Measurements from ENCODE around the gene FILIP1L.

Gene FILIP1L

DNA sequence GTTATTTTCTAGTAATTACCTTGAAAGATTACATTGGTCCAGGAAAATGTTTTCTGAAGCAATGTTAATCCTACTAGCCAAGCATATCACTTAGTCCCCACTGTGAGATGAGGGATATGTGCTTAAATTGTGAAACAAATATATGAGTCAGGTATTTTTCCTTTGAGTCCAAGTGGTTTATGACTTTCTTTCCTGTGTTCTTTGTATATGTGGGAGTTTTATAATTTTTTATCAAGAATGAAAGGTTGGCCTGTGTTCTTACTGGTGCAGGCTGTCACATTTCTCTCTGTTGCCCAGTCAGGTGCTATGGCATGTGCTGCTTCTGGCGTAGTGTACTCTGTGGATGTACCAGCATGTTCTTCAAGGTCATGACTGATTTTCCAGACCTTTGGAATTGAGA, 149.2 kb downstream of the FILIP1L start:
- Histone ChIP-seq H2BK5ac (ENCODE audit: low read depth, low read length, poor library complexity) (no peak overlapping the region), H3K4ac (ENCODE audit: low read depth, low read length) (no peak overlapping the region), H3K79me2 (ENCODE audit: control insufficient read depth, insufficient read depth, low read length, poor library complexity) (no peaks in the 10 kb centered on the region), H3K9me3 (ENCODE audit: insufficient read depth, low read depth, low read length) (no peaks in the 10 kb centered on the region), H4K8ac (ENCODE audit: low read depth, low read length) (no peak overlapping the region), H2AK5ac (ENCODE audit: low read length) (no peak overlapping the region), H3K4me3 (ENCODE audit: low read depth, low read length) (no peak overlapping the region), H3K4me2 (ENCODE audit: low read length) (no peak overlapping the region), H3K36me3 (ENCODE audit: control insufficient read depth in 1 of 2, insufficient read depth in 2 of 2, low read length in 2 of 2) (no peaks in the 10 kb centered on the region), H3K4me1 (ENCODE audit: control insufficient read depth in 1 of 2, insufficient read depth in 2 of 2, low read length in 2 of 2) (peaks cover 0 to 3% of the 10 kb centered on the region in 2 experiments), H3K27ac (ENCODE audit: low read depth, low read length) (no peak overlapping the region), H3K23ac (ENCODE audit: low read length) (no peak overlapping the region), H2AFZ (ENCODE audit: insufficient read depth, low read length, poor library complexity) (no peak overlapping the region), H3K14ac (ENCODE audit: low read length) (no peak overlapping the region), H3K9ac (ENCODE audit: low read length) (no peak overlapping the region), H3K18ac (ENCODE audit: low read length) (no peak overlapping the region), H2BK12ac (ENCODE audit: low read length) (no peak overlapping the region), H2BK120ac (ENCODE audit: insufficient read depth, low read length, poor library complexity) (no peak overlapping the region), H3K27me3 (ENCODE audit: insufficient read depth, low read length) (no peaks in the 10 kb centered on the region), H3K79me1 (ENCODE audit: low read length) (no peaks in the 10 kb centered on the region), H4K91ac (ENCODE audit: low read depth, low read length) (no peak overlapping the region), H4K12ac (ENCODE audit: low read depth, low read length) (no peak overlapping the region)
- peak in 1 of 2 donors; percentile 55 for DNase-seq
- WGBS (ENCODE audit: extremely low coverage, insufficient coverage, insufficient read length), result no CpG with 5 or more reads among the region's 1 CpG

DNA sequence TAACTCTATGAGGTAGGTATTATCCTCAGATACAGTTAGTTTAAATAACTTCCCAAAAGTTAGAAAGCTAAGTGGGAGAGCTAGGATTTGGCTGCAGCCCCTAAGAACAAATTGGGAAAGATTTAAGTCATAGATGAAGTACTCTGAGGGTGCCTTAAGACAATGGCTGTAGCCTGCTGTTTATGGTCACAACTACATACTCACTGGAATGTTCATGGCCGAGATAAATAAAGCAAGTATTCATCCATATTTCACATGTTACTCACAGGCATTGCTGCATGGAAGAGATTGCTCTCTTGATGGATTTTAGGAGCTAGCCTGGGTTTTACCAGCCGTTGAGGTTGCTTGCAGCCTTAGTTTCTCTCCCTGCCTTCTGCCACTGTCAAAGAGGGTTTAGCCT, 151.6 kb downstream of the FILIP1L start:
- Histone ChIP-seq H4K91ac (ENCODE audit: low read depth, low read length) (no peak overlapping the region), H3K23ac (ENCODE audit: low read length) (no peak overlapping the region), H3K27me3 (ENCODE audit: insufficient read depth, low read length) (no peaks in the 10 kb centered on the region), H3K79me2 (ENCODE audit: control insufficient read depth, insufficient read depth, low read length, poor library complexity) (peaks cover 2% of the 10 kb centered on the region), H3K36me3 (ENCODE audit: control insufficient read depth in 1 of 2, insufficient read depth in 2 of 2, low read length in 2 of 2) (no peaks in the 10 kb centered on the region), H3K18ac (ENCODE audit: low read length) (no peak overlapping the region), H3K14ac (ENCODE audit: low read length) (no peak overlapping the region), H2BK5ac (ENCODE audit: low read depth, low read length, poor library complexity) (no peak overlapping the region), H4K8ac (ENCODE audit: low read depth, low read length) (no peak overlapping the region), H3K79me1 (ENCODE audit: low read length) (no peaks in the 10 kb centered on the region), H2AK5ac (ENCODE audit: low read length) (no peak overlapping the region), H4K12ac (ENCODE audit: low read depth, low read length) (no peak overlapping the region), H3K4me1 (ENCODE audit: control insufficient read depth in 1 of 2, insufficient read depth in 2 of 2, low read length in 2 of 2) (peaks cover 0 to under 1% of the 10 kb centered on the region in 2 experiments), H3K4me2 (ENCODE audit: low read length) (no peak overlapping the region), H3K4ac (ENCODE audit: low read depth, low read length) (no peak overlapping the region), H3K9ac (ENCODE audit: low read length) (no peak overlapping the region), H2AFZ (ENCODE audit: insufficient read depth, low read length, poor library complexity) (no peak overlapping the region), H3K27ac (ENCODE audit: low read depth, low read length) (no peak overlapping the region), H2BK120ac (ENCODE audit: insufficient read depth, low read length, poor library complexity) (no peak overlapping the region), H3K9me3 (ENCODE audit: insufficient read depth, low read depth, low read length) (no peaks in the 10 kb centered on the region), H3K4me3 (ENCODE audit: low read depth, low read length) (no peak overlapping the region), H2BK12ac (ENCODE audit: low read length) (no peak overlapping the region)
- WGBS (ENCODE audit: extremely low coverage, insufficient coverage, insufficient read length), result no CpG with 5 or more reads among the region's 2 CpGs
- peak; percentile 8 to 72 for DNase-seq

DNA sequence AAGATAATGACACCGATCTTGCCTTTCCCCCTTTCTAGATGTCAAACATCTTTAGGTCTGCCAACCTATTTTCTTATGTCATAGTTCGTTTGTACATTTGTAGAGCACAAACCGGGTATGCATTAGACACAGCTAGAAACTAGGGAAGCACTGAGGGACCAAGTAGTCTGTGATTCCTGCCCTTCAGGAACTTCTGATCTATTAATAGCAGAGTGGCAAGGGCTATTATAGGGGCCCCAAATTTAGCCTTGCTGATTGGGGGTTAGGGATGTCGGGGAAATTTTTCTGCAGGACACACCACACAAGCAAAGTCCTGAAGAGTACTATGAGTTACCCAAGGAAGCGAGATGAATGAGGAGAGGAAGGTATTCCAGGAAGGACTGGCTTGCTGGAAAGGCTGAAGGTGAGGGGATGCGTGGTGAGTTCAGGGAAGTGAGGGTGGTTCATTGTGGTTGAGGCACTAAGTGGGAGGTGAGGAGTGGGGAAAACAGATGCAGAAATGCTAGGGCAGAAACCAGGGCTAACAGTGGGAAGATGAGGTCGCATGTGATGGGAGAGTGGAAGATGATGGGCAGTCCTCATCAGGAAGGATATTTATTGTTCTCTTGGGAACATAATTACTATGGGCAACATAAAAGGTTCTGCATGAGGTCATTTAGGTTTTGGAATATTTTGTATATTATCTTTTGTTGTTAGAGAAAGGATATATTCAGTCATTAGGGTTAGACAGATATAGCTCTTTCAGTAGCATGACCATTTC, 152.4 kb downstream of the FILIP1L start:
- Histone ChIP-seq H3K27ac (ENCODE audit: low read depth, low read length) (no peak overlapping the region), H3K79me1 (ENCODE audit: low read length) (no peaks in the 10 kb centered on the region), H3K18ac (ENCODE audit: low read length) (no peak overlapping the region), H3K4me2 (ENCODE audit: low read length) (no peak overlapping the region), H2AK5ac (ENCODE audit: low read length) (no peak overlapping the region), H3K79me2 (ENCODE audit: control insufficient read depth, insufficient read depth, low read length, poor library complexity) (peaks cover 2% of the 10 kb centered on the region), H3K27me3 (ENCODE audit: insufficient read depth, low read length) (no peaks in the 10 kb centered on the region), H4K12ac (ENCODE audit: low read depth, low read length) (no peak overlapping the region), H3K36me3 (ENCODE audit: control insufficient read depth in 1 of 2, insufficient read depth in 2 of 2, low read length in 2 of 2) (no peaks in the 10 kb centered on the region), H2BK12ac (ENCODE audit: low read length) (no peak overlapping the region), H2BK5ac (ENCODE audit: low read depth, low read length, poor library complexity) (no peak overlapping the region), H3K9ac (ENCODE audit: low read length) (no peak overlapping the region), H3K4ac (ENCODE audit: low read depth, low read length) (no peak overlapping the region), H4K8ac (ENCODE audit: low read depth, low read length) (no peak overlapping the region), H3K9me3 (ENCODE audit: insufficient read depth, low read depth, low read length) (no peaks in the 10 kb centered on the region), H3K23ac (ENCODE audit: low read length) (no peak overlapping the region), H2BK120ac (ENCODE audit: insufficient read depth, low read length, poor library complexity) (no peak overlapping the region), H3K14ac (ENCODE audit: low read length) (no peak overlapping the region), H2AFZ (ENCODE audit: insufficient read depth, low read length, poor library complexity) (no peak overlapping the region), H4K91ac (ENCODE audit: low read depth, low read length) (no peak overlapping the region), H3K4me3 (ENCODE audit: low read depth, low read length) (no peak overlapping the region), H3K4me1 (ENCODE audit: control insufficient read depth in 1 of 2, insufficient read depth in 2 of 2, low read length in 2 of 2) (no peaks in the 10 kb centered on the region)
- DNase-seq, result no peak
- WGBS (ENCODE audit: extremely low coverage, insufficient coverage, insufficient read length), result no CpG with 5 or more reads among the region's 7 CpGs

DNA sequence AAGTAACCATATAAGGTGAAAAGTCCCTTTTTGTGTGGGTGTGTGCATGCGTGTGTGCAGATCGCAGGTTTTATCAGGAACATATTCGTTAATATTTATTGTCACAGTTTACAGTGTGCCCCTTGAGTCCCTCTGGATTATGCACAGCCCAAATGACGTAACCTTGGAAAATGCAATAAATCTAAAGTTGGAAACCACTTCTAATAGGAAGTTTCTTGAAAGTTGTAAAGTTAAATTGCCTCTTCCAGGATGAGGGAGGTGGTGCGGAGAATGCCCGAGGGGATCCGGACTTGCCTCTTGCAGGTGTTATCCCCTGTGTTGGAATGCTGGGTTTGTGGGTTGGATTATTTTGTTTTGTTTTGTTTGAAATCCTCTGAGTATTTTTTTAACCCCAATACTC, 153.4 kb downstream of the FILIP1L start:
- no peak for DNase-seq
- no peak overlapping the region for H3K18ac ChIP-seq (ENCODE audit: low read length)
- peaks cover 2% of the 10 kb centered on the region for H3K79me2 ChIP-seq (ENCODE audit: control insufficient read depth, insufficient read depth, low read length, poor library complexity)
- no peaks in the 10 kb centered on the region for H3K9me3 ChIP-seq (ENCODE audit: insufficient read depth, low read depth, low read length)
- no peak overlapping the region for H3K4ac ChIP-seq (ENCODE audit: low read depth, low read length)
- WGBS (ENCODE audit: extremely low coverage, insufficient coverage, insufficient read length), result no CpG with 5 or more reads among the region's 7 CpGs
- H3K4me1 ChIP-seq (ENCODE audit: control insufficient read depth in 1 of 2, insufficient read depth in 2 of 2, low read length in 2 of 2), result no peaks in the 10 kb centered on the region
- no peak overlapping the region for H2BK5ac ChIP-seq (ENCODE audit: low read depth, low read length, poor library complexity)
- H2AK5ac ChIP-seq (ENCODE audit: low read length), result no peak overlapping the region
- no peak overlapping the region for H2BK120ac ChIP-seq (ENCODE audit: insufficient read depth, low read length, poor library complexity)
- H2BK12ac ChIP-seq (ENCODE audit: low read length), result no peak overlapping the region
- no peaks in the 10 kb centered on the region for H3K79me1 ChIP-seq (ENCODE audit: low read length)
- no peak overlapping the region for H4K12ac ChIP-seq (ENCODE audit: low read depth, low read length)
- no peak overlapping the region for H3K4me3 ChIP-seq (ENCODE audit: low read depth, low read length)
- H3K23ac ChIP-seq (ENCODE audit: low read length), result no peak overlapping the region
- H4K8ac ChIP-seq (ENCODE audit: low read depth, low read length), result no peak overlapping the region
- H3K14ac ChIP-seq (ENCODE audit: low read length), result no peak overlapping the region
- H4K91ac ChIP-seq (ENCODE audit: low read depth, low read length), result no peak overlapping the region
- H3K9ac ChIP-seq (ENCODE audit: low read length), result no peak overlapping the region
- H3K36me3 ChIP-seq (ENCODE audit: control insufficient read depth in 1 of 2, insufficient read depth in 2 of 2, low read length in 2 of 2), result no peaks in the 10 kb centered on the region
- H3K27ac ChIP-seq (ENCODE audit: low read depth, low read length), result no peak overlapping the region
- H3K27me3 ChIP-seq (ENCODE audit: insufficient read depth, low read length), result no peaks in the 10 kb centered on the region
- H2AFZ ChIP-seq (ENCODE audit: insufficient read depth, low read length, poor library complexity), result no peak overlapping the region
- H3K4me2 ChIP-seq (ENCODE audit: low read length), result no peak overlapping the region
